ENCODE data around the gene KMT2A. TPM values are rescaled to one million over a fixed set of nuclear protein-coding genes. Genes with fewer than 3 reads are reported as not detected.

Gene KMT2A
- total RNA-seq, 1 experiment from 2014 or later = 15.2 TPM

GRCh38 chr11:118488480-118489109 is 52.3 kb downstream of the KMT2A start:
- DNase-seq (ENCODE audit: low spot score) = peak; percentile 55

GRCh38 chr11:118491041-118491440 is 54.7 kb downstream of the KMT2A start:
- DNase-seq (ENCODE audit: low spot score) = no peak

- DNase-seq (ENCODE audit: low spot score) = no peak
Measured at GRCh38 chr11:118497831-118498230, 61.5 kb downstream of the KMT2A start.

- no peak for DNase-seq (ENCODE audit: low spot score)
Measured at GRCh38 chr11:118503216-118503615, 66.9 kb downstream of the KMT2A start.

- DNase-seq (ENCODE audit: low spot score) = no peak
Measured at GRCh38 chr11:118511601-118512000, 75.3 kb downstream of the KMT2A start.

GRCh38 chr11:118514103-118514502 is 77.8 kb downstream of the KMT2A start:
- DNase-seq (ENCODE audit: low spot score) = no peak

GRCh38 chr11:118519549-118519948 is 83.3 kb downstream of the KMT2A start:
- no peak for DNase-seq (ENCODE audit: low spot score)

- DNase-seq (ENCODE audit: low spot score) = no peak
Measured at GRCh38 chr11:118521892-118522311, 85.6 kb downstream of the KMT2A start.

- peak; percentile 38 for DNase-seq (ENCODE audit: low spot score)
Measured at GRCh38 chr11:118522571-118523072, 86.3 kb downstream of the KMT2A start.

- DNase-seq (ENCODE audit: low spot score) = no peak
Measured at GRCh38 chr11:118524356-118524755, 88.1 kb downstream of the KMT2A start.

- no peak for DNase-seq (ENCODE audit: low spot score)
Measured at GRCh38 chr11:118524757-118525470, 88.6 kb downstream of the KMT2A start.

- no peak for DNase-seq (ENCODE audit: low spot score)
Measured at GRCh38 chr11:118526688-118527087, 90.4 kb downstream of the KMT2A start.

- DNase-seq (ENCODE audit: low spot score) = no peak
Measured at GRCh38 chr11:118527109-118527508, 90.8 kb downstream of the KMT2A start, which contains the start of gene TTC36. Gene TTC36 (plus strand): TSS chr11:118527474. CDS start chr11:118527495, 21 bp downstream.

- no peak for DNase-seq (ENCODE audit: low spot score)
Measured at GRCh38 chr11:118528511-118528910, 92.2 kb downstream of the KMT2A start.

- DNase-seq (ENCODE audit: low spot score) = no peak
Measured at GRCh38 chr11:118529584-118530175, 93.4 kb downstream of the KMT2A start.

- no peak for DNase-seq (ENCODE audit: low spot score)
Measured at GRCh38 chr11:118530180-118530682, 93.9 kb downstream of the KMT2A start.

GRCh38 chr11:118530683-118531596 is 94.6 kb downstream of the KMT2A start, which contains the start of gene TMEM25:
Gene TMEM25 (plus strand): TSS chr11:118531192. CDS start chr11:118531802, 610 bp downstream.
- DNase-seq (ENCODE audit: low spot score) = no peak

- DNase-seq (ENCODE audit: low spot score) = no peak
Measured at GRCh38 chr11:118531597-118532084, 95.3 kb downstream of the KMT2A start.

- DNase-seq (ENCODE audit: low spot score) = no peak
Measured at GRCh38 chr11:118532091-118532490, 95.8 kb downstream of the KMT2A start.

- DNase-seq (ENCODE audit: low spot score) = no peak
Measured at GRCh38 chr11:118532852-118533768, 96.8 kb downstream of the KMT2A start.
